ENCODE measurements around the gene NSDHL. TPM values are rescaled to one million over a fixed set of nuclear protein-coding genes. Genes with fewer than 3 reads are reported as not detected.

NSDHL gene
- total RNA-seq, 1 donor from 2014 or later, result 8.8 TPM

- Histone ChIP-seq H3K4me3 (no peak overlapping the region), H3K27ac (no peak overlapping the region), H3K9me3 (no peaks in the 10 kb centered on the region), H3K27me3 (no peaks in the 10 kb centered on the region), H3K4me1 (no peaks in the 10 kb centered on the region), H3K36me3 (peaks cover 0 to 12% of the 10 kb centered on the region in 2 donors)
- DNase-seq (ENCODE audit: low spot score in 2 of 2), result no peak
- no peak for TF ChIP-seq CTCF (IDR thresholded peaks at IDR 0.05)
- intact Hi-C loops (cut with DNase I), result no loop called here
Observed at GRCh38 chrX:152845618-152846240, 14.9 kb downstream of the NSDHL start.

GRCh38 chrX:152847281-152847680 is 16.4 kb downstream of the NSDHL start:
- peaks cover 4 to 12% of the 10 kb centered on the region in 2 donors for H3K36me3 ChIP-seq
- H3K9me3 ChIP-seq, result no peaks in the 10 kb centered on the region
- intact Hi-C loops (cut with DNase I), result no loop called here
- TF ChIP-seq CTCF (IDR thresholded peaks at IDR 0.05), result no peak
- no peaks in the 10 kb centered on the region for H3K4me1 ChIP-seq
- H3K27ac ChIP-seq, result no peak overlapping the region
- H3K27me3 ChIP-seq, result no peaks in the 10 kb centered on the region
- DNase-seq (ENCODE audit: low spot score in 2 of 2), result no peak
- H3K4me3 ChIP-seq, result no peak overlapping the region

DNA sequence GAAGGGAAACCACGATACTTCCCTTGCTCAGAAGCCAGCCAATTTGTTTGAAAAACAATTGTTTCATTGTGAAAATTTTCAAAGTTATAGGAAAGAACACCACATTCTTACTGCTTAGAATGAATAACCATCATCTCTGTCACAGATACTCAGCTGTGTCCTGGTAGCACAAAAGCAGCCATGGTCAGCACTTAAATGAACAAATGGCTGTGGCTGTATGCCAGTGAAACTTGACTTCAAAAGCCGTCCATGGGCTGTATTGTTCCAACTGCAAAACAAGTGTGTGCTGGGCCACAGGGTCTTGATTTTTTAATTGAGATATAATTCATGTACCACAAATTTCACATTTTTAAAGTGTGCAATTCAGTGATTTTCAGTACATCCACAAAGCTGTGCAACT is 19.6 kb downstream of the NSDHL start:
- TF ChIP-seq CTCF (IDR thresholded peaks at IDR 0.05), result no peak
- no peak for DNase-seq (ENCODE audit: low spot score in 2 of 2)
- Histone ChIP-seq H3K36me3 (peaks cover 4 to 18% of the 10 kb centered on the region in 2 donors), H3K4me1 (no peaks in the 10 kb centered on the region), H3K27me3 (no peaks in the 10 kb centered on the region), H3K9me3 (no peaks in the 10 kb centered on the region), H3K4me3 (no peak overlapping the region), H3K27ac (no peak overlapping the region)
- intact Hi-C loops (cut with DNase I), result no loop called here

- H3K9me3 ChIP-seq, result no peaks in the 10 kb centered on the region
- intact Hi-C loops (cut with DNase I), result no loop called here
- H3K4me1 ChIP-seq, result no peaks in the 10 kb centered on the region
- peaks cover 4 to 6% of the 10 kb centered on the region in 2 donors for H3K36me3 ChIP-seq
- DNase-seq (ENCODE audit: low spot score in 2 of 2), result no peak
- TF ChIP-seq CTCF (IDR thresholded peaks at IDR 0.05), result no peak
- H3K4me3 ChIP-seq, result no peak overlapping the region
- H3K27me3 ChIP-seq, result no peaks in the 10 kb centered on the region
- no peak overlapping the region for H3K27ac ChIP-seq
Observed at GRCh38 chrX:152853986-152854385, 23.1 kb downstream of the NSDHL start.

DNA sequence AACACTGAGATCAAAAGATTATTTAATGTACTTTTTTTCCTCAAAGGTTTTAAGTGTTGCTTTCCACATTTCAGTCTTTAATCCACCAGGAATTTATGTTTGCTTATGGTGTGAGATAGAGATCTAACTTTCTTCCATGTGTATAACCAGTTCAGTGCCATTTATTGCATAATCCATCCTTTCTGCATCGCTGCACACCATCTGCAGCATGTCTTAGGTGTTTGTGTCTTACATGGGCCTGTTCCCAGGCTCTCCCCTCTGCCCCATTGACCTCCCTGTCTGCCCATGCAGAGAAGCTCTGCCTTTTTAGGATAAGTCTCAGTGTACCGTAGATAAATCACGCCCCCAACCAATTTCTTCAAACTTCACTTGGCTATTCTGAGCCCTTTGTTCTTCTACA is 30.3 kb downstream of the NSDHL start:
- H3K9me3 ChIP-seq, result no peaks in the 10 kb centered on the region
- intact Hi-C loops (cut with DNase I), result no loop called here
- no peak overlapping the region for H3K4me3 ChIP-seq
- no peak overlapping the region for H3K27ac ChIP-seq
- no peaks in the 10 kb centered on the region for H3K27me3 ChIP-seq
- H3K36me3 ChIP-seq, result peaks cover 0 to 11% of the 10 kb centered on the region in 2 donors
- no peaks in the 10 kb centered on the region for H3K4me1 ChIP-seq
- TF ChIP-seq CTCF (IDR thresholded peaks at IDR 0.05), result no peak
- DNase-seq (ENCODE audit: low spot score in 2 of 2), result no peak

GRCh38 chrX:152861826-152862225 is 31.0 kb downstream of the NSDHL start:
- TF ChIP-seq CTCF (IDR thresholded peaks at IDR 0.05), result no peak
- no peak for DNase-seq (ENCODE audit: low spot score in 2 of 2)
- Histone ChIP-seq H3K4me1 (no peaks in the 10 kb centered on the region), H3K27ac (no peak overlapping the region), H3K27me3 (no peaks in the 10 kb centered on the region), H3K4me3 (no peak overlapping the region), H3K9me3 (no peaks in the 10 kb centered on the region), H3K36me3 (peaks cover 0 to 11% of the 10 kb centered on the region in 2 donors)
- intact Hi-C loops (cut with DNase I), result no loop called here
